IMR-90 (cell line): ENCODE data around the gene PRR29. TPM values are rescaled to one million over a fixed set of nuclear protein-coding genes. Genes with fewer than 3 reads are reported as not detected.

ENCODE experiments used
- ATAC-seq: fragments of 200-7000 bp; cut with Tn5 transposase; 2 replicates; pipeline ENCODE4 v1.9.1; 2020; ENCODE audit warnings: low read depth, mild to moderate bottlenecking, moderate library complexity
- BruUV-seq: library from RNA; stranded (reverse); fragments of 400-500 nt; replicated peaks from 2 replicates; lab custom pipeline; 2021; lab: Mats Ljungman, UMichigan
- CTCF ChIA-PET: fragments of 300-600 bp; formaldehyde crosslinking; extraction: SDS; loops from one replicate; lab custom pipeline; 2021; ENCODE audit warnings: antibody characterized with exemption; lab: Yijun Ruan, JAX
- POLR2A ChIA-PET: fragments of 300-600 bp; sonication (Branson Sonifier 250); formaldehyde crosslinking; loops from one replicate; lab custom pipeline; 2022; ENCODE audit warnings: antibody characterized with exemption; ENCODE audit not compliant: unreplicated experiment; lab: Charles Lee
- DNase-seq: peaks from one replicate; pipeline ENCODE4 v3.0.0; 2013
- H2AFZ ChIP-seq: replicated peaks from 2 replicates; pipeline ENCODE3; 2013; ENCODE audit warnings: low read length, mild to moderate bottlenecking; ENCODE audit not compliant: poor library complexity
- H2AK5ac ChIP-seq: 2 replicates; pipeline ENCODE4 v1.6.1; 2013; ENCODE audit warnings: low read depth, low read length, inconsistent platforms
- H2AK9ac ChIP-seq: replicated peaks from 2 replicates; pipeline ENCODE3; 2013; ENCODE audit warnings: mild to moderate bottlenecking, low read depth, low read length, moderate library complexity; ENCODE audit not compliant: poor library complexity
- H2BK120ac ChIP-seq: 2 replicates; pipeline ENCODE4 v1.6.1; 2013; ENCODE audit warnings: low read depth, low read length, inconsistent platforms
- H2BK15ac ChIP-seq: 3 replicates; pipeline ENCODE4 v1.6.1; 2013; ENCODE audit warnings: low read depth, low read length, inconsistent platforms
- H2BK20ac ChIP-seq: 2 replicates; pipeline ENCODE4 v1.6.1; 2013; ENCODE audit warnings: low read depth, mild to moderate bottlenecking, inconsistent platforms, low read length, moderate library complexity
- H2BK5ac ChIP-seq: 2 replicates; pipeline ENCODE4 v1.6.1; 2013; ENCODE audit warnings: mild to moderate bottlenecking, low read depth, low read length, inconsistent platforms; ENCODE audit not compliant: poor library complexity, severe bottlenecking
- H3K14ac ChIP-seq: replicated peaks from 2 replicates; pipeline ENCODE4 v1.6.1; 2013; ENCODE audit warnings: low read depth, low read length, inconsistent platforms
- H3K18ac ChIP-seq: 2 replicates; pipeline ENCODE4 v1.6.1; 2013; ENCODE audit warnings: low read depth, low read length, control low read depth
- H3K23ac ChIP-seq: 2 replicates; pipeline ENCODE4 v1.6.1; 2013; ENCODE audit warnings: low read depth, low read length, inconsistent platforms
- H3K27ac ChIP-seq: 2 replicates; pipeline ENCODE4 v1.5.1; 2013; ENCODE audit warnings: mild to moderate bottlenecking, control low read depth, low read length; ENCODE audit not compliant: insufficient read depth
- H3K27me3 ChIP-seq: 2 replicates; pipeline ENCODE4 v1.6.1; 2013; ENCODE audit warnings: low read length; ENCODE audit not compliant: control insufficient read depth, insufficient read depth
- H3K36me3 ChIP-seq: 2 replicates; pipeline ENCODE4 v1.6.1; 2013; ENCODE audit warnings: low read length, mixed read lengths; ENCODE audit not compliant: control insufficient read depth, insufficient read depth
- H3K4ac ChIP-seq: 2 replicates; pipeline ENCODE4 v1.6.1; 2013; ENCODE audit warnings: low read depth, low read length, inconsistent platforms
- H3K4me1 ChIP-seq: 2 replicates; pipeline ENCODE4 v1.6.1; 2013; ENCODE audit warnings: low read length, mixed read lengths; ENCODE audit not compliant: control insufficient read depth, insufficient read depth
- H3K4me2 ChIP-seq: 2 replicates; pipeline ENCODE4 v1.6.1; 2013; ENCODE audit warnings: low read depth, mild to moderate bottlenecking, control low read depth, low read length, moderate library complexity
- H3K4me3 ChIP-seq: 2 replicates; pipeline ENCODE4 v1.5.1; 2013; ENCODE audit warnings: low read depth, mild to moderate bottlenecking, control low read depth, low read length, moderate library complexity; ENCODE audit not compliant: insufficient read depth
- H3K56ac ChIP-seq: 2 replicates; pipeline ENCODE4 v1.6.1; 2013; ENCODE audit warnings: low read length, inconsistent platforms; ENCODE audit not compliant: insufficient read depth; ENCODE audit errors: extremely low read depth
- H3K79me1 ChIP-seq, 2 experiments: 2 replicates each; pipeline ENCODE4 v1.6.1; 2013; ENCODE audit warnings: low read length in 2 of 2, inconsistent platforms in 1 of 2, low read depth in 1 of 2
- H3K9ac ChIP-seq: 2 replicates; pipeline ENCODE4 v1.6.1; 2013; ENCODE audit warnings: low read depth, low read length, control low read depth
- H3K9me1 ChIP-seq: 2 replicates; pipeline ENCODE4 v1.6.1; 2013; ENCODE audit warnings: low read length, inconsistent platforms; ENCODE audit not compliant: insufficient read depth
- H3K9me3 ChIP-seq: 2 replicates; pipeline ENCODE4 v1.6.1; 2013; ENCODE audit warnings: low read length; ENCODE audit not compliant: control insufficient read depth, insufficient read depth
- H4K20me1 ChIP-seq: 2 replicates; pipeline ENCODE4 v1.6.1; 2013; ENCODE audit warnings: low read length, inconsistent platforms; ENCODE audit not compliant: insufficient read depth
- H4K5ac ChIP-seq: 2 replicates; pipeline ENCODE4 v1.6.1; 2013; ENCODE audit warnings: mild to moderate bottlenecking, low read depth, low read length, control low read depth
- H4K8ac ChIP-seq, 2 experiments: 2 replicates each; pipeline ENCODE4 v1.6.1; 2013; ENCODE audit warnings: low read depth in 2 of 2, low read length in 2 of 2, control low read depth in 1 of 2, inconsistent platforms in 1 of 2
- H4K91ac ChIP-seq: 2 replicates; pipeline ENCODE4 v1.6.1; 2013; ENCODE audit warnings: low read depth, low read length, inconsistent platforms; ENCODE audit not compliant: insufficient read depth
- BHLHE40 ChIP-seq: fragments of 150-350 bp; IDR thresholded peaks from 2 replicates; pipeline ENCODE4 v1.6.1; 2016; ENCODE audit warnings: mild to moderate bottlenecking, low read depth, low read length
- CHD1 ChIP-seq: IDR thresholded peaks from 2 replicates; pipeline ENCODE4 v1.6.1; 2012; ENCODE audit warnings: low read depth, low read length, improper control_type of control experiment
- CTCF ChIP-seq: conservative IDR thresholded peaks from 2 replicates; pipeline ENCODE4 v1.5.1; 2012; ENCODE audit warnings: mild to moderate bottlenecking, low read depth, low read length, improper control_type of control experiment
- ELK1 ChIP-seq: fragments of 150-350 bp; IDR thresholded peaks from 2 replicates; pipeline ENCODE4 v1.6.1; 2016; ENCODE audit warnings: low read depth, mild to moderate bottlenecking, low read length, moderate library complexity, borderline replicate concordance
- FOS ChIP-seq: fragments of 150-350 bp; IDR thresholded peaks from 2 replicates; pipeline ENCODE4 v1.6.1; 2016; ENCODE audit warnings: low read depth, low read length
- MAFK ChIP-seq: IDR thresholded peaks from 2 replicates; pipeline ENCODE4 v1.6.1; 2012; ENCODE audit warnings: low read depth, low read length, improper control_type of control experiment
- MXI1 ChIP-seq: IDR thresholded peaks from 2 replicates; pipeline ENCODE4 v1.6.1; 2012; ENCODE audit warnings: low read depth, mild to moderate bottlenecking, low read length, moderate library complexity, borderline replicate concordance
- NFE2L2 ChIP-seq: fragments of 150-350 bp; IDR thresholded peaks from 2 replicates; pipeline ENCODE4 v1.6.1; 2016; ENCODE audit warnings: low read depth, mild to moderate bottlenecking, low read length
- RAD21 ChIP-seq: IDR thresholded peaks from 2 replicates; pipeline ENCODE4 v1.6.1; 2012; ENCODE audit warnings: low read length, improper control_type of control experiment
- RCOR1 ChIP-seq: IDR thresholded peaks from 2 replicates; pipeline ENCODE4 v1.6.1; 2012; ENCODE audit warnings: mild to moderate bottlenecking, low read length, improper control_type of control experiment; ENCODE audit not compliant: insufficient replicate concordance
- RFX5 ChIP-seq: IDR thresholded peaks from 2 replicates; pipeline ENCODE4 v1.8.0; 2012; ENCODE audit warnings: low read depth, mild to moderate bottlenecking, low read length, moderate library complexity
- USF2 ChIP-seq: fragments of 150-350 bp; IDR thresholded peaks from 2 replicates; pipeline ENCODE4 v1.6.1; 2017; ENCODE audit warnings: mild to moderate bottlenecking, antibody characterized with exemption, low read length, low read depth
- WGBS, 2 experiments: methylation state at CpG; one replicate each; pipeline versions ENCODE4 v1.1.5 to v1.1.7; 2013; ENCODE audit warnings: missing lambda C conversion rate in 2 of 2; ENCODE audit not compliant: insufficient read length in 1 of 2; ENCODE audit errors: extremely low coverage in 2 of 2; 5-methylcytosine and 5-hydroxymethylcytosine counted together
- dilution Hi-C: fragments of 300-500 bp; cut with HindIII; formaldehyde crosslinking; loops from one replicate; pipeline ENCODE4 v1.14.3; 2018; ENCODE audit warnings: low sequenced_read_pairs; ENCODE audit not compliant: unreplicated experiment
- in situ Hi-C: fragments of 300-500 bp; cut with MboI; formaldehyde crosslinking; loops from 3 replicates; pipeline ENCODE4 v1.14.3; 2019; ENCODE audit warnings: low sequenced_read_pairs, inconsistent platforms, mixed read lengths
- intact Hi-C: fragments of 100-400 bp; cut with micrococcal nuclease; formaldehyde crosslinking; loops from 2 replicates; pipeline ENCODE4 v1.10.0; 2022
- polyA plus RNA-seq, 3 experiments: library from polyadenylated mRNA; depleted of rRNA; stranded (reverse); fragments of >200 nt; gene quantifications; 2 replicates each; pipeline ENCODE4 v1.2.3, GENCODE V29; 2012; ENCODE audit warnings: low replicate concordance in 1 of 3
- total RNA-seq: library from RNA; depleted of rRNA; stranded (reverse); fragments of >200 nt; gene quantifications from 2 replicates; pipeline ENCODE4 v1.2.3, GENCODE V29; 2012

PRR29 gene
- total and polyA plus RNA-seq, 2 of the 4 experiments (the other 2 are of a cell fraction): under 0.01 to 0.17 TPM

- no peak for TF ChIP-seq RFX5
Measured at GRCh38 chr17:63987221-63988126, 10.7 kb upstream of the PRR29 start (continued).

GRCh38 chr17:63988127-63988478 is 10.0 kb upstream of the PRR29 start:
- BruUV-seq: no TSS peak
- dilution Hi-C loops (no loop called here), intact Hi-C loops (no loop called here), in situ Hi-C loops (no loop called here)
- Histone ChIP-seq H4K5ac (no peak overlapping the region), H2BK15ac (no peak overlapping the region), H3K56ac (no peak overlapping the region), H2BK5ac (no peak overlapping the region), H2AFZ (no peak overlapping the region), H3K4me2 (no peak overlapping the region), H3K4ac (no peak overlapping the region), H2BK120ac (no peak overlapping the region), H4K8ac (no peak overlapping the region), H4K91ac (no peak overlapping the region), H3K36me3 (no peaks in the 10 kb centered on the region), H3K18ac (no peak overlapping the region), H3K79me1 (no peaks in the 10 kb centered on the region), H3K4me1 (peaks cover 8% of the 10 kb centered on the region; the same call in 1 of the 2 replicates), H3K4me3 (no peak overlapping the region), H3K27ac (no peak overlapping the region), H2AK5ac (no peak overlapping the region), H3K23ac (no peak overlapping the region), H3K14ac (no peak overlapping the region), H3K9me3 (no peaks in the 10 kb centered on the region), H3K9me1 (peaks cover 9% of the 10 kb centered on the region; the same call in 1 of the 2 replicates), H2AK9ac (no peak overlapping the region), H3K9ac (no peak overlapping the region), H4K20me1 (no peaks in the 10 kb centered on the region), H2BK20ac (no peak overlapping the region), H3K27me3 (peaks cover 30% of the 10 kb centered on the region)
- DNase-seq (no peak), ATAC-seq (no peak)
- ChIA-PET POLR2A (interaction anchor here (0.5 kb wide), 1 partner anchor 316 kb away, joined by 9 read pairs; no protein-coding TSS in a partner anchor), CTCF (interaction anchor here (1.4 kb wide), 1 partner anchor 69 kb away, joined by 5 read pairs; no protein-coding TSS in a partner anchor)
- no CpG with 5 or more reads among the region's 5 CpGs for WGBS, 2 experiments
- TF ChIP-seq ELK1 (no peak), MAFK (no peak), RAD21 (no peak), NFE2L2 (no peak), BHLHE40 (no peak), RCOR1 (no peak), CTCF (no peak), CHD1 (no peak), FOS (no peak), RFX5 (no peak), MXI1 (no peak), USF2 (no peak)
